OCI-LY7 (cell line): ENCODE results near the gene AGBL4. TPM values are rescaled to one million over a fixed set of nuclear protein-coding genes. Genes with fewer than 3 reads are reported as not detected.

Experiments used
- BruUV-seq: library from RNA; stranded (reverse); fragments of 400-500 nt; replicated peaks from 2 replicates; lab custom pipeline; 2021; lab: Mats Ljungman, UMichigan
- CTCF ChIA-PET: fragments of 300-600 bp; sonication (Branson Sonifier 250); formaldehyde crosslinking; loops from one replicate; lab custom pipeline; 2022; ENCODE audit warnings: antibody characterized with exemption; ENCODE audit not compliant: unreplicated experiment; lab: Charles Lee
- POLR2A ChIA-PET: fragments of 300-600 bp; sonication (Branson Sonifier 250); formaldehyde crosslinking; loops from one replicate; lab custom pipeline; 2022; ENCODE audit warnings: antibody characterized with exemption; lab: Charles Lee
- DNase-seq: peaks from one replicate; pipeline ENCODE4 v3.0.0-alpha.2; 2015; ENCODE audit warnings: low spot score
- H2AFZ ChIP-seq: fragments of 200-600 bp; sonication (generic), shearing (Covaris generic); 2 replicates; pipeline ENCODE4 v1.6.1; 2014; ENCODE audit warnings: mild to moderate bottlenecking, antibody characterized with exemption, low read length, moderate library complexity
- H3K27ac ChIP-seq: fragments of 200-600 bp; sonication (generic); 2 replicates; pipeline ENCODE4 v1.5.1; 2014; ENCODE audit warnings: mixed run types, low read depth, mild to moderate bottlenecking, moderate library complexity, low read length, inconsistent platforms; ENCODE audit not compliant: poor library complexity, severe bottlenecking
- H3K36me3 ChIP-seq: fragments of 200-600 bp; sonication (generic); 2 replicates; pipeline ENCODE4 v1.6.1; 2014; ENCODE audit warnings: mild to moderate bottlenecking, antibody characterized with exemption, low read length, moderate library complexity, mixed read lengths; ENCODE audit not compliant: insufficient read depth
- H3K4me1 ChIP-seq: fragments of 200-600 bp; sonication (generic); 2 replicates; pipeline ENCODE4 v1.5.1; 2014; ENCODE audit warnings: mild to moderate bottlenecking, low read length; ENCODE audit not compliant: insufficient read depth, poor library complexity, severe bottlenecking
- H3K4me2 ChIP-seq: fragments of 200-600 bp; sonication (generic); 2 replicates; pipeline ENCODE4 v1.6.1; 2014; ENCODE audit warnings: mild to moderate bottlenecking, low read length
- H3K4me3 ChIP-seq: fragments of 200-600 bp; sonication (generic); 2 replicates; pipeline ENCODE4 v1.5.1; 2014; ENCODE audit warnings: mild to moderate bottlenecking, low read depth, low read length; ENCODE audit not compliant: poor library complexity, severe bottlenecking
- H3K79me2 ChIP-seq: fragments of 200-600 bp; sonication (generic); 2 replicates; pipeline ENCODE4 v1.6.1; 2016; ENCODE audit warnings: low read depth, mild to moderate bottlenecking, low read length, moderate library complexity, mixed read lengths; ENCODE audit not compliant: insufficient read depth
- H3K9me2 ChIP-seq: fragments of 200-600 bp; sonication (generic); 2 replicates; pipeline ENCODE4 v1.6.1; 2016; ENCODE audit warnings: mild to moderate bottlenecking, low read length, mixed read lengths; ENCODE audit not compliant: insufficient read depth
- H3K9me3 ChIP-seq: fragments of 200-600 bp; sonication (generic); 2 replicates; pipeline ENCODE4 v1.6.1; 2014; ENCODE audit warnings: mild to moderate bottlenecking, mixed run types, low read length, mixed read lengths
- H4K20me1 ChIP-seq: fragments of 200-600 bp; sonication (generic); 2 replicates; pipeline ENCODE4 v1.6.1; 2014; ENCODE audit warnings: mild to moderate bottlenecking, antibody characterized with exemption, low read length, moderate library complexity, mixed read lengths; ENCODE audit not compliant: insufficient read depth
- CTCF ChIP-seq: fragments of 200-600 bp; sonication (generic); conservative IDR thresholded peaks from 2 replicates; pipeline ENCODE4 v1.5.1; 2014; ENCODE audit warnings: mild to moderate bottlenecking, antibody characterized with exemption, low read length, moderate library complexity, mixed read lengths
- EZH2phosphoT487 ChIP-seq: fragments of 200-600 bp; sonication (generic); IDR thresholded peaks from 2 replicates; pipeline ENCODE4 v1.6.1; 2018; ENCODE audit warnings: low read depth, borderline replicate concordance, mild to moderate bottlenecking, mixed run types, antibody characterized with exemption, low read length, moderate library complexity, mixed read lengths
- intact Hi-C: fragments of 100-400 bp; cut with micrococcal nuclease; formaldehyde crosslinking; loops from one replicate; pipeline ENCODE4 v1.10.0; 2022; ENCODE audit not compliant: unreplicated experiment
- total RNA-seq, 2 experiments: library from RNA; depleted of rRNA in 1 of 2; stranded (reverse); fragments of >200 nt in 1 of 2; shearing (Covaris generic) in 1 of 2; gene quantifications; 2 replicates each; pipeline ENCODE4 v1.2.3, GENCODE V29; 2014 to 2022

The AGBL4 gene
- total RNA-seq, 2 experiments from 2014 or later, result not detected

DNA sequence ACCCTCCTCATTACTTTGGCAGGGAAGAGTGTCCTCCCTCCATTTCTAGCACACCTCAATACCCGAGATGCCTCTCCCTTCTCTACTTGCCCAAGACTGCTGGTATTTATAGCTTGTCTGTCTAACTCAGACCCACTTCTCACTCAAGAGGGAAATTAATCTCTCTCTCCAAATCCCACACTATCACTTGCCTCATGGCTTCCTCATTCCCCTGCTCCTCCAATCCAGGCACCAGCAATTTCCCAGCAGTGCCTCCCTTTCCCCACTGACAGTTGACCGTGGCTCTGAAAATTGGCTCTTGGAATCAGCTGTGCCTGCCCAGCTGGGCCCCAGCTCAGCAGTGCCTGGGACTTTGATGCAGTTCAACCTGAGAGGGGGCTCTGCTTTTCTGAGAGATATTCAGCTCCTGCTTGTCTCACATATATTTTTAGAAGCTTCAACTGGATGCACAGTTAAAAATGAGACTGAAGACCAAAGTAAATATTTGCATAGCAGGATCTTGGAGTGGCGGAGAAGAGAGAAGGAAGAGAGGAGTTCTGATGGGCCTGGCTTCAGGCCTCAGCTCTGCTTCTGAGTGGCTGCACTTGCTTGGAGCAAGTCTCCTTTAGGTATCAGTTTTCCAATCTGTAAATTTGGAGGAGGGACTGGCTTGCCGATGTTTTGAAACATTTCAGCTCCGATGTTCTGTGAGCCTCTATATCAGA, 1470.7 kb downstream of the AGBL4 start:
- TF ChIP-seq CTCF (no peak), EZH2phosphoT487 (no peak)
- DNase-seq, result no peak
- no peak overlapping the region for H3K4me2 ChIP-seq
- no TSS peak for BruUV-seq
- H3K36me3 ChIP-seq, result no peaks in the 10 kb centered on the region
- H3K4me3 ChIP-seq, result no peak overlapping the region
- no peaks in the 10 kb centered on the region for H4K20me1 ChIP-seq
- ChIA-PET POLR2A (interaction anchor here (0.5 kb wide), 1 partner anchor 1771 kb away, joined by 3 read pairs; no protein-coding TSS in a partner anchor), CTCF (no interaction called here)
- H3K79me2 ChIP-seq, result no peaks in the 10 kb centered on the region
- no peaks in the 10 kb centered on the region for H3K4me1 ChIP-seq
- H3K27ac ChIP-seq, result no peak overlapping the region
- no peaks in the 10 kb centered on the region for H3K9me3 ChIP-seq
- intact Hi-C loops, result loop anchor here (10.0 kb wide), 1 partner anchor 142 kb away; no protein-coding TSS in a partner anchor
- no peaks in the 10 kb centered on the region for H3K9me2 ChIP-seq
- no peak overlapping the region for H2AFZ ChIP-seq

GRCh38 chr1:48552420-48552819, 1471.3 kb downstream of the AGBL4 start:
- H4K20me1 ChIP-seq, result no peaks in the 10 kb centered on the region
- intact Hi-C loops, result loop anchor here (10.0 kb wide), 1 partner anchor 142 kb away; no protein-coding TSS in a partner anchor
- BruUV-seq, result no TSS peak
- no peak overlapping the region for H3K4me3 ChIP-seq
- H3K27ac ChIP-seq, result no peak overlapping the region
- ChIA-PET POLR2A (no interaction called here), CTCF (no interaction called here)
- H3K9me3 ChIP-seq, result no peaks in the 10 kb centered on the region
- H3K79me2 ChIP-seq, result no peaks in the 10 kb centered on the region
- no peaks in the 10 kb centered on the region for H3K9me2 ChIP-seq
- H3K36me3 ChIP-seq, result no peaks in the 10 kb centered on the region
- H3K4me2 ChIP-seq, result no peak overlapping the region
- H2AFZ ChIP-seq, result no peak overlapping the region
- TF ChIP-seq CTCF, result peak; percentile 61
- no peak for TF ChIP-seq EZH2phosphoT487
- no peaks in the 10 kb centered on the region for H3K4me1 ChIP-seq
- peak; percentile 20 for DNase-seq

DNA sequence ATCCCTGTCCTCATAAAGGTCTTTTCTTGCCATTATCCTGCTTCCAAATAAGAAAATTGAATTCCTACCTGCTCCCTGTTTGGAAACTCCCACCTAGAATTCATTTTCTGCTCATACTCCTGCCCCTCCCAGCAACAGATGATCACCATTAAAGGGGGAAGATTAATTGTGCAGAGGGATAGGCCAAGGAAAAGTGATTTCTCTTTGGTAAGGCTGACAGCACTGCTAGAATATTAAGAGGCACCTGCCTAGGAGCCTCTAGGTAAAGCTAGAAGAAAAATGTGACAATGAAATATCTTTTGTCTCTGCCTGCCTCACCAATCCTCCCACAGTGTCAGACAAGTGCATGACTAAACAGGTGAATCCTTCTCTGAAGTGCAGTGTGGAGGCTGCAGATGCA, 1474.8 kb downstream of the AGBL4 start:
- H3K4me3 ChIP-seq, result no peak overlapping the region
- intact Hi-C loops, result no loop called here
- no TSS peak for BruUV-seq
- H3K79me2 ChIP-seq, result no peaks in the 10 kb centered on the region
- H3K4me2 ChIP-seq, result no peak overlapping the region
- H2AFZ ChIP-seq, result no peak overlapping the region
- H4K20me1 ChIP-seq, result no peaks in the 10 kb centered on the region
- ChIA-PET POLR2A (interaction anchor here (1.0 kb wide), 1 partner anchor 9 kb away, joined by 3 read pairs; no protein-coding TSS in a partner anchor), CTCF (no interaction called here)
- no peaks in the 10 kb centered on the region for H3K9me3 ChIP-seq
- no peak for DNase-seq
- no peak overlapping the region for H3K27ac ChIP-seq
- TF ChIP-seq EZH2phosphoT487 (no peak), CTCF (no peak)
- no peaks in the 10 kb centered on the region for H3K4me1 ChIP-seq
- no peaks in the 10 kb centered on the region for H3K36me3 ChIP-seq
- no peaks in the 10 kb centered on the region for H3K9me2 ChIP-seq
